Measurements from ENCODE around the gene RUNX2.

Gene RUNX2

DNA sequence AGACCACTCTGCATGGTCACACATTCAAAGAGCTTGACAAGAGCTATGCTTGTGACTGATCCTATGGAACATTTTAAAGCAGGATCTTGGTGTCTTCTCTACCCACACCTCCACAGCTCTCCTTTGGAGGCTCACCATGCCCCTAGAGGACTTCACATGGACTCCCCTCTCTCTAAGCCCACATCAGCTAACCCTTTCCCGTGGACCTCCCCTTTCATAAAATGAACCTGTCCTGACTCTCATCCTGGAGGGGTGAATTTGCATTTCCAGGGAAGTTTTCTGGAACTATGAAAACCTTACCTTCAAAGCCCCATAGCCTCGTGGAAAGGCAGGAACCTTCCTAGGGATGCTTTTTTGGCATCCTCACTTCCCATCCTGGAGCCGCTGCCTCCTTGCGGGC, 234.0 kb downstream of the RUNX2 start:
- no peak for DNase-seq

DNA sequence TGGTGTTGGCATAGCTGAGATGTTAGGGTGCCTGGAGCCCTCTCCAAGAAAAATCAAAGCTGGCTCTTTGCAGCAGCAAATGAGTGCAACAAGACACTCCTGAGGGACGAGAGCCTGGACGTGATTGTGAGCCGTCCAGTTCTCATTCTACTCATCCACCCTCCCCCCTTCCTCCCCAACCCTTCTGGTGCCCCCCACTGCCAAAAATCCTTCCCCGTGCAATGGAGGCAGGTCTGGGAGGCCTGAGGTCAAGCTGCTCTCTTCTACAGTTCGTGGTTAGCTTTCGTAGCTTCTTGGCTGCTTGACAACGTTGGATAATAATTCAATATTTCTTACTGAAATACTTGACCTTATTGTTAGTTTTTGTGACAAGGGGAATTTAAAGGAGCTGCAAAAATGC, 234.9 kb downstream of the RUNX2 start:
- peak; percentile 46 for DNase-seq

DNA sequence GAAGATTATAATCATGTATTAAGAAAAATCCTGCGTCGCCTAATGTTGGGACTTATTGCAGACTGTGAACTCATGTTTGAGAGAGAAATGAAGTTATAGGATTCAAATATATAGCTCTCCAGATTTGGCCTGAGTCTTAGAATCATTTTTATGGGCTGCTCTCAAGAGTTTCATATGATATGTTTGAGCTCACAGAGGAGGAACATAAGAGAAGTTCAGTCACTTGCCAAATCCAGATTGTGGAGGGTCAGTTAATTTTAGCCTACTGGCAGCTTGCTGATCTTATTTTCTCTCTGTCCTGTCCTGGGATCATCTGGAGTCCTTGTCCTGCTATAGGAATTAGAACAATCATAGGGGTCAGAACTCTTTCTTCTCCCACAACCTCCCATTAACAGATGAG, 235.7 kb downstream of the RUNX2 start:
- DNase-seq, result no peak

DNA sequence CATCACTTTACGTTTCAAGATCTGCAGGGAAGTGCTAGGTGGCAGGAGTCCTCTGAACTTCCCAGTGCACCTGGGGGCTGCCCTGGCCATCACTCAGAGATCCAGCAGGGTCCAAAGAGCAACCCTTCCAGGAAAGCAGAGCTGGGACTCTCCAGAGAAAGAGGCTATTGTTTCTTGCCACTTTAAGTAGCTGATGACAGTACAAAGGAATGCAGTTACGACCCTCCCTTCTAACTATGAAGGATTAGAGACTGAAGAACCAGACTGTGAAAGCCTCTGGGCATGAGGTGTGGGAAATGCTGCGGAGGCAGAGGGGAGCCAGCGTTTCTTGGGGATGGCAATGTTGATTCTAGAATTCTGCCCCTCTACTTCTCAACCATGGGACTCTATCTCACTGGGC, 238.8 kb downstream of the RUNX2 start:
- DNase-seq, result peak; percentile 57

DNA sequence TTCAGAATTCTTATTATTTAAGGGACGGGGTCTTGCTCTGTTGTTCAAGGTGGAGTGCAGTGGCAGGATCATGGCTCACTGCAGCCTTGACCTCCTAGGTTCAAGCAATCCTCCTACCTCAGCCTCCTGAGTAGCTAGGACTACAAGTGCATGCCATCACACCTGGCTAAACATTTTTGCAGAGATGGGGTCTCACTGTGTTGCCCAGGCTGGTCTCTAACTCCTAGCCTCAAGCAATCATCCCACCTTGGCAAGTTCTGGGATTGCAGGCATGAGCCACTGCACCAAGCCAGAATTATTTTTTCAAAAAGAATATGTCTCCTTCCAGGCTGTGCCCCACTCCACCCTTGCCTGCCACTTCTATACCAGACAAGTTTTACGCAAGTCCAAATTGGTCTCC, 239.7 kb downstream of the RUNX2 start:
- DNase-seq, result no peak

DNA sequence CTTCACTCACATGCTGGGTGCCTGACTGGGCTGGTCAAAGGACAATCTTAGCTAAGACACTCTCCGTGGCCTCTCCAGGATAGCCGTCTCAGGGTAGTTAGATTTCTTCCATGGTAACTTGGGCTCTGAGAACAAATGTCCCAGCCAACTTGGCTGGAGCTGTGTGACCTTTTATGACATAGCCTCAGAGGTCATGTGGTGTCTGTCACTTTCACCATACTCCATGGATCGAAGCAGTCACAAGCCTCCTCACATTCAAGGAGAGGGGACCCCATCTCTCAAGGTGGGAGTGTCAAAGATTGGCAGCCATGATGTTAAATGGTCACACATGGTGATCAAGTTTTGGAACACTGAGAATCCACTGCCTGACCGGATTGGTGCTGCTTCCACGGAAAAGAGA, 240.5 kb downstream of the RUNX2 start:
- DNase-seq, result no peak

DNA sequence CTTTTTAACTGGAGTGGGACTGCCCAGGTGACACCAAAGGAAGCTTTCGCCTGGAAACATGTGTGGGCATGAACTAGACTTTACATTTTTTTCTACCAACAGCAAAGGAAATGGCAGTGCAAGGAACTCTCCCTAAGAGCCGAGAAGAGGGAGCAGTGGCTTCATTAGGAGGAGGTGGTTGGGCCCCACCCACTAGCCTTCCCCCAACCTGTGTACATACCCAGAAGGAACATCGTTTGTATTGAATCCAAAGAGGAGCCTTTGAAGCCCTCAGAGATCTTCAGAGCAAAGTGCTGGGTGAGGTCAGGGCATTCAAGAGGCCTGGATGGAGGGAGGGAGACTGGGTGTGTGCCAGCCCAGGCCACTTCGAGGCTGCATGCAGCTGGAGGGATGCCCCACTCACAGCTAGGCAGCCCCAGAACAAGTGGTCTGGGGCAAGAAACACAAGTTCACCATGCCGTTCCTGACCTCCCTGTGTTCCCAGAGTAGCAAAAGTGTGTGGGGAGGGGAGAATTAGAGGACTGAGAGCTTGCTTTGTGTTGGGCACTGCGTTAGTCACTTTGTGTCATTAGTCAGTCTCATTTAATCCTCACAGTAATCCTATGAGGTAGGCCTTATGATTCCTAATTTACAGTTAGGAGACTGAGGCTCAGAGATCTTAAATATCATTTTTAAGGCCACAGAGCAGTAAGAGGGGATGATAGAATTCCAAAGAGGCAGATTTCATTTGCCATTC, 241.2 kb downstream of the RUNX2 start:
- no peak for DNase-seq

DNA sequence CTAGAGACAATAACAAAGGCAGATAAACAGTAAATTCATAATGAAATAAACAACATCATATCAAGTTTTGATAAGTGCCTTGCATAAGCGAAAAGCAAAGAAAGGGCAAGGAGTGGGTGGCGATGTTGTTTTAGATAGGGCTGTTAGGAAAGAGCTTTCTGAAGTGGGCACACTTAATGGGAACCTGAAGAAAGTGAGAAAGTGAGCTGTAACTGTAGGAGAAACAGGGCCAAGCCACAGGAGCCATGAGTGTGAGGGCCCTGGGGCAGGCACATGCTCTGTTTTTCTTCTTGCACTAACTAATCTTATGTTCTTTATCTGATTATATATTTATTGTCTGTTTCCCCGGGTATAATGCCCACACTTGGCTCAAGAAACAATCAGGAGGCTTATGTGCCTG, 243.0 kb downstream of the RUNX2 start:
- DNase-seq, result no peak

DNA sequence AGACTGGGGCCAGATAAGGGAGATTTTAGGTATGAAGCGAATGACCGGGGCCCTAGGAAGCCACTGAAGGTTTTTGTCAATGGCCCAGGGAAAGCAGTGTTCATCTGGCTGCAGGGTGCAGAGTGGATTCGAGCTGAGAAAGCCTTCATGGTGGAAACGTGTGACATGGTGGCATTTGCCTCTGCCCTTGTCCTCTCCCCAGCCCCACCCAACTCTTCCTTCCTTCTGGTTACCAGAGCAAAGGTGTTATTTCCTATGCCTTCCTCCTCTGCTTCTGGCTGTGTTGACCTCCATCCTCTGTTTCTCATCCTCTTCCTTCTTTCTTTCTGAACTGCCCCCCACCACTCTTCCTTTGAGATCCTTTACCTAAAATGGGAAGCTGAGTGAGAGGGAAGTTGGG, 244.7 kb downstream of the RUNX2 start:
- no peak for DNase-seq

DNA sequence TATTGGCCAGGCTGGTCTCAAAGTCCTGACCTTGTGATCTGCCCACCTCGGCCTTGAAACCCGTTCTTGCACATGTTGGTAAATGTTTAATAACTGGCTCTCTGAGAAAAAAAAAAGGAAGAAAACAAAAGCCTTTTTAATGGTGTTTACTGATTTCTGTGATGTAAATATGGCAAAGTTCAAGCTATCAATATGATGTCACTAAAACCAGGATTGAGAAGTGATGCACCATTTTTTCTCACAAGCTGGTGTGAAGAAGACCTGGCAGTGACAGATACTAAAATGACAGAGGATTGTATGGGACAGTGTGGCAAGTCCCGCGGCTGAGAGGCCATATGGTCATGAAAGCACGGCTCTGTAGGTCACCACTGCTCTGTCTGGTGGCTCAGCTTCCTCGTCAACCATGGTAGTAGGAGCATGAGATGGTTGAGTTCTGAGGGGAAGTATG, 245.9 kb downstream of the RUNX2 start:
- DNase-seq, result no peak

DNA sequence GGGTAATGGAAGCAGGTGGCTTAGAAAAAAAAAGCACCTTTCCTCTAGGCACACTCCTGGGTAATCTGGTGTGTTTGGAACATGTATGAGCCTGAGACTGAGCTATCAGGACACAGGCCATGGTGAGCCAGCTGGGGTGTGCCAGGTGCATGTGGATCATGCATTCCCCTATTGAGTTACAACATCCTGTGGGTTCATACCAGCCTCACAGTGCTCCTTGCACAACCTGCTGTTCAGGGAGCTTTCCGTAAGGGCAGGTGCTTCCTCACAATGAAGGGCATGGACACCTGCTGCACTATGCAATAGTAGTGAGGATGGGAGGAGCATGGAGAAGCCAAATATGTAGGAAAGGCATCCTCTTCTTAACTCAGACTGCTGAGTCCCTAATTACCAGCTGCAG, 246.8 kb downstream of the RUNX2 start:
- no peak for DNase-seq

DNA sequence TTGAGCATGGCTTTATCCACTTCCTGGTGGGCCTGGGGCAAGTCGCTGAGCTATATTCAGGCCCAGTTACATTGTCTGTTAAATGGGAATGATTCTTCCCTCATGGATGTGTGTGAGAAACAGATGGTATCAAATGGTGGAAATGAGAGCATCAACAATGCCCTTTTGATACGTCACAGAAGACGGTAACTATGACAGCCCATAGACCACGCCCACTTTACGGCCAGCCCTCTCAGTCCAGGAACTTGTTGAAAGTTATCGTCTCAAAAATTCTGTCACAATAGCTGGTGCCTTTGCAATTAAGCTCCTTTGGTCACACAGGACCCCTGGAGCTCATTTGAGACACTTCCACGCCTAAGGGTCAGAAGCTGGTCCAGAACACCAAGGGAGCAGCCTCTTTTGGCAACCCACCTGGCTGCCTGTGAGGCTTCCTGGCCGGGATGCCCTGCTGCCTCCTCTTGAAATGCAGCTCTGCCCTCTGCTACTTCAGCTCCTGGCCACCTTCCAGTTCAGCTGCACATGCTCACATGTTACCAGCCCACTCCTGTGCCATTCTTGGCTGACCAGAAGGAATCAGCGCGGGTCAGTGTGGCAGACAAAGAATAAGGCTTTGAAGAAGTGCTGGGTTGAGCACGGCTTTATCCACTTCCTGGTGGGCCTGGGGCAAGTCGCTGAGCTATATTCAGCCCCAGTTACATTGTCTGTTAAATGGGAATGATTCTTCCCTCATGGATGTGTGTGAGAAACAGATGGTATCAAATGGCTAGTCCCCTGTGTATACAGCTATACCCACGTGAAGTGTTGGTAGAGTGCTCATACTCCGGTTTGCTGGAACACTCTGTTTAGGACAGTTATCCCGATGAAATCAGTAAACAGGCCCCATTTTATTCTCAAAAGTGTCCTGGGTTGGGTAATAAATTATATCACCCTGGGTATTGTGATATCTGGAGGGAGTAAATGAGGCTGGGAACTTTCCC, 248.8 kb downstream of the RUNX2 start:
- no peak for DNase-seq

DNA sequence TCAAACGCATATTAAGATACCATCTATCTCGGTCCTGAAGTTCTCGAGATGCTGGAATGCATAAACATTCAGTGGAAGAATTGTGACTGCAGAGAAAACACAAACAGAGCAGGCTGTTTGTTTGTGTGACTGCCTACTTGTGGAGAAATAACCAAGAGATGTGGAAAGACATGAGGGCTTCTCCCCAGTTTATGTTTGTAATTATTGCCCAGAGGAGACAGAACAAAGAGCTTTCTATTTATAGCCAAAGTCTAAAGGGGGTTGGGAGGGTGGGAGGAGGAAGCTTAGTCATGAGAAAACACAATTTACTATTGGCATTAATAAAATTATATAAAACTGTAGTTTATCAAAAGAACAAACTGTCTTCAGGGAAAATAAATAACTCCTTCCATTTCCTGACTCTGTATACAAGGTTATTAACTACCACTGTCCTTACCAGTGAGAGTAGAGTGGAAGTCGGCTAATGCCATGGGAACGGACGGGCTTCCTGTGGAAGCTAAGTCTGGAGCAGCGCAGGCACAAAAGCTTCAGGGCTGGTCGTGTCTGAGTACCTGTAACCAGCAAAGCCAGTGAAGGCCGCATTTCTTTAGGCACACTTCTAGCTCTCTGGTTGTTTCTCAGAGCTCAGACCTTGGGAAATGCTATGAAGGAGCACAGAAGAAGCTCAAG, 249.8 kb downstream of the RUNX2 start:
- peak; percentile 53 for DNase-seq

DNA sequence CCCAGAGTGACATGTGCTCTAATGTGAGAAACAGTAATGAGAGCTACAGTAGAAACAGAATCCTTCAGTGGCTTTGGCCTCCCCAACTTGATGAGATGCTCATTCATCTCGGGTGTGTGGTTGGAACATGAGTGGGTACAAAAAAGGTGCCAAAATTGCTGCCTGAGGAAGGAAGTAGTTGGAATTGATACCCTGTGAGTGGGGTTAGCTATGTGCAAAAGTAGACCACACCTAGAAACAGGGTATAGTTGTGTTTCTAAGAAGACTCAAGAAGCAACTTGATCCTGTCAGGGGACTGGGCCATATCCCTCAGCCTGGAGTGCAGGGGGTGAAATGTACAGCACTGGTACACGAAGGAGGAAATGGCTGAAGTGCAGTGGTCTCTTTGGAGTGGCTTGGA, 256.0 kb downstream of the RUNX2 start:
- DNase-seq, result no peak

DNA sequence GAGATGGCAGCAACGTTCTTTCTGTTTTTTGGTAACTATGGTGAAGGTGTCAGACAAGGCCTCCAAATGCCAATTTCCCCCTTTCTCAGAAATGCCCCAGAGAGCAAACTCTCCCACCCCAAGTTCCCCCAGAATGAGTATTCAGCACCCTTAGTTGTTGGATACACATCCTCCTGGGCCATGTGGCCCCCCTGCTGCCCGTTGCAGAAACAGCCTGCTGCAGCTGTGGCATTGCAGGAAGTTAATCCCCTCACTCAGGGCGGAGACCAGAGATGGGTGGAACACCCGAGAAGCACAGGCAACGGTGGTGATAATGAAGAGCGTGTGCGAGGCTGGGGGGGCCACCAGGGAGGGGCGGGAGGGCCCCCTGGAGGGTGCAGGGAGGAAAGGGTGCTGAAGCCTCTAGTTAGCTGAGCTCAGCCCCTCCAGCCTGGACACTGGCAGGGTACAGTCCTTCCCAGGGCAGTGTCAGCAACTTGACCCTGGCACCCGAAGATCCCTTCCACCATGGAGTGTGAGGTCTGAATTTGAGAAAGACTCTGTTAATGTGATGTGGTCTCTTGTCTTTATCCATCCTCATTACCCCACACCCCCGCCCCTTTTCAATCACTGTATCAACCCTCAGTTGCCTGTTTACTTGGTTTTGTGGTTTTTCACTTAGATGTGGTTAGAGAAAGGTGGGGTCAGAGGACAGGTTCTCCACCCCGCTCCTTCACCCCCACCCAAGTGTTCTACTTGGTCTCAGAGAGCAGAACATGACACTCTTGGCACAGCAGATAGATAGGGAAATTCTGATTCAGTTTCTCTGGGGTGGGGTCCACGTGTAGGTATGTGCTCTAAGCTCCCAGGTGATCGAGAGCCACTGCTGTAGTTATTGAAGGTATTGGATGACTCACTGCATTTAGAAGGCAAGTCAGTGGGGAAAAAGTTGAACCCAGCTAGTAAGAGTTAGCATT, 258.4 kb downstream of the RUNX2 start:
- no peak for DNase-seq

DNA sequence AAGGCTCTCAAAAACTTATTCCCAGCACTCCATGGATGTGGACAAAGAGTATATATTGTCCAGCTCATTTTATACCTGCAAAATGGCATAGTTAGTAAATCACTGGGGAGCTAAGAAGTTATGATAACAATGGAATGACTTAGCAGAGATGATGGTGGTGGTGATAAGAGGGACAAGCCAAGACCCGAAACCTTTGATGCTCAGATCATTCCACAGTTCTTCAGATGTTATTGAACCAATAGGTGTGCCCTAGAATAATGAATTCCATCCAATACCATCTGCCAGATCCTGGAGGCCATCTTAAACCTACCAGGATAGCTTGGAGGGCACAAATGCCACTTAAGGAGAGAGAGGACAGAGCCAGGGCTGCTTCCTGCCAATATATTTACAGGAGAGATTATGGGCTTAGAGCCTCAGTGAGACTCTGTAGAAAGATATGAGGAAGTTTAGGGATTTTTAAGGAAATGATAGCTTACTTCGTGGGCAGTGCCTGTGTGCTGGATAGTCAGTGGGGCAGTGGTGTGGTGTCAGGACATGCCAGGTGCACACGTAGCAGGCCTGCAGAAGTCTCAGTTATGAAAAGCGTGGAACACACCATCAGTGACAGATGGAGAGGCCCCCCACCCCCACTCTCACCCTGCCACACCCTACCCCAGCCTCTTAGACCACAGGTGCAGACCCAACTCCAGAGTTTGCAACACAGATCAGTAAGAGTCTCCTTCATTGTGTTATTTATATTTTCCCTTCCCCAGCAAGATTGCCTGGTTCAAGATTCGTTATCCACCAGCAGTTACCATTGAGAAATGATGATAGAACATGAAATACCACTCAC, 259.3 kb downstream of the RUNX2 start:
- DNase-seq, result no peak

DNA sequence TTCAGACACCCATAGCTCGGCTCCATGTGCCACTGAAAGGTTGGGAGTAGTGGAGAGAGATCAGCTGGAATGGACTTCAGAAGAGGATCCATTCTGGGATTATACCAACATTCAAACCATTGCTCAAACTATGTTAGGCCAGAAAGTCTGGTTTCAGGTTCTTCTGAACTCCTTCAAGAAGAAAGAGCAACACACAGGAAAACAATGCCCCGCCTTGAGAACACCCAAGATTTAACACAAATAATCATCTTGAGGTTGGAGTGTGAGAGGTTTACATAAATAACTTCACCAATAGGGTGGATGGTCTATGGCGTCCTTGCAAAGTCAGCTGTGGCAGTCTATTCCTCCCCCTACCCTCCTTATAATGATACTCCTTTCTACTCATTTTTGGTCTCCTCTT, 261.2 kb downstream of the RUNX2 start:
- no peak for DNase-seq

DNA sequence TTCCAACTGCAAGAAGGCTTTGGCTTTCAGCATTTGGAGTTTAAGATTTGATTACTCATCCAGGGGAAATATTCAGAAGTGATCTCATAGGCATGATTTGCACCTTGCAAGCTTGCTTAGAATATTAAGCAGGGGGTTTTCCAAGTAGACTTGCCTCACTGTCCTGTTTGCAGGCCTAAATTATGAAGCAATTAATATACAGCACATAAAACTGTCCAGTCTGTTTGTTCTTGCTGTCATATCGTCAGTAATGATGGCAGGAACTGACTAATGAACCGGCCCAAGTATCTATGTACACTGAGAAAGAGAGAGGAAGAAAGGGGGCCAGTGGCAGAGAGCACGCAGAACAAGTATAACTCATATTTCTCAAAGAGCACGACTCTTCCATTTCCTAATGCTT, 262.1 kb downstream of the RUNX2 start:
- peak; percentile 29 for DNase-seq

DNA sequence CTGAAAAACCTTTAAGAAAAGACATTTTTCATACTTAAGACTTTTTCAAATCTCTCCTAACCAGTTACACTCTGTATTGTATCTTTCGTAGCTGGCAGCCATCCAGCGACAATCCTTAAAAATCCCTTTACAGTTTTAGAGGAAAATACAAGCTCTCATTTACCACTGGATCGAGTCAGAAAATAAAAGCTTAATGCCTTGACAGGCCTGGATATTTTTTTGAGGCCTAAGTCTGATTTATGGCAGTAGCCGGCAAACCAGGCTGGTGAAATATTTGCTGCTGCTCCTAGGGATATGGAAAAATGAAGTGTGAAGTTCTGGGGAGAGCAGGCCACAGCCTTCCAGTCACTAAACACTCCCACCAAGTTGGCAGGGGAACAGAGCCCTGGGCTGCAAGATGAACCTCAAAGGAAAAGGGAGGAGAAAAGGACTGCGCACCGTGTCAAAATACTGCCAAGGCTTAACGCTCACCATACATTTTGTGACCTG, 262.6 kb downstream of the RUNX2 start:
- peak; percentile 53 for DNase-seq

DNA sequence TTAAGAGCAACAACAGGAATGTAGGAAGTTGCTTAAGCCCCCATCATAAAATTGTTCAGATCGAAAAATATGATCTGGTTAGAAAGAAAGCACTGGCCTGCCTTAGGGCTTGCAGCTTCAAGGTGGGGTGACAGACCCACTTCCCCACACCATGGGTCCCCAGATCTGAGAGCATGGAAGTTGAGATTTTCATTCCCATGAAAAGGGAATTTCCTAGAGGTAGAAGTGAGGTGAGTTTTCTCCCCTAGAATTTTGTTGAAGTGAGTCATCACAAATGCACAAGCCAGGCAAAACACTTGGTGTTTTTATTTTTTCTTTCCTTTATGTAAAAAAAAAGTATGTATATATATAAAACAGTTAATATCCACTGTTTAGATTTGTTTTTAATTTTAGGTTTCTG, 263.2 kb downstream of the RUNX2 start:
- no peak for DNase-seq

DNA sequence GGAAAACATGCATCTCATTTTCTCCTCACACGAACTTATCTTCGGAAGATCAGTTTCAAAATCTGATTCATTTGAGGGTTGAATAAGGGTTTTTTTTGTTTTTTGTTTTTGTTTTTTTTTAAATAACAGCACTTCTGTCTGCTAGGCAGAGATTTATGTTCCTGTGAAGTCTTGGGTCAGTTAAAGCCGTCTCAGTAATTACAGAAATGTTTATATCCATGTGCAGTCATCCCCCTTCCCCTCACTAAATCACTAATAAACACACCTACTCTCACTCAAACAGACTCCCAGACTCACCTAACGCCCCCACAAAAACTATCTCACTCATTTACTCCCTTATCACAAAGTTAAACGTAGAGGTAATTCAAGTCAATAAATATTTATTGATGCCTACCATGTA, 263.8 kb downstream of the RUNX2 start:
- no peak for DNase-seq
